ENCODE results near the gene C19orf38. TPM values are rescaled to one million over a fixed set of nuclear protein-coding genes. Genes with fewer than 3 reads are reported as not detected.

The C19orf38 gene
- total RNA-seq, 1 experiment from 2014 or later = 0.07 TPM

DNA sequence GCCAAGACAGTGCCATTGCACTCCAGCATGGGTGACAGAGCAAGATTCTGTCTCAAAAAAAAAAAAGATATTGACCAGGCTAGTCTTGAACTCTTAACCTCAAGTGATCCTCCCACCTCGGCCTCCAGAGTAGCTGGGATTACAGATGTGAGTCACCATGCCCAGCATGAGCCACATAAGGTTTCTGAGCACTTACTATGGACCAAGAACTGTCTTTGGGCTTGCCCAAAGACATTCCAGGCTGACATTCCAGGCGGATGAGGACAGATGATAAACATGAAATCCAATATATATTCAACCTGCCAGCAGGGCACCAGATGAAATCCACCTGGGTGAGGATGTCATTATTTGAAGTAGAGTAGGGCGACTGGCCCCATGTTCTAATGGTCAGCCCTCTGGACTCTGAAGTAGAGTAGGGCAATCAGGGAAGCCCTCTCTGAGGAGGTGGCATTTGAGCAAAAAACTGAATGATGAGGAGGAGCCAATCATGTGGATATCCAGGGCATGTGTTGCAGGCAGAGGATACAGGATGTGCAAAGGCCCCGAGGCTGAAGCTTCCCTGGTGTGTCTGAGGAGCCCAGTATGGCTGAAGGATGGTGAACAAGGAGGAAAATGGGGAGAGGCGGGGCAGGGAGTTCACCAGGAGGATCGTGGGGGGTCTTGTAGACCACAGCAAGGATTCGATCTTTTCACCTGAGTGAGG, 4.0 kb downstream of the C19orf38 start:
- ChIA-PET CTCF (interaction anchor here (0.6 kb wide), 1 partner anchor 351 kb away, joined by 8 read pairs; no protein-coding TSS in a partner anchor), POLR2A (ENCODE audit: unreplicated experiment) (no interaction called here)
- H4K20me1 ChIP-seq (ENCODE audit: low read length) = no peaks in the 10 kb centered on the region
- DNase-seq = peak; percentile 74
- no peaks in the 10 kb centered on the region for H3K36me3 ChIP-seq (ENCODE audit: low read depth, low read length)
- H2AFZ ChIP-seq (ENCODE audit: low read length) = no peak overlapping the region
- no peak overlapping the region for H3K4me2 ChIP-seq (ENCODE audit: low read length)
- H3K27me3 ChIP-seq (ENCODE audit: low read length) = no peaks in the 10 kb centered on the region
- intact Hi-C loops (cut with micrococcal nuclease) = no loop called here
- H3K4me1 ChIP-seq (ENCODE audit: insufficient read depth, low read length) = no peaks in the 10 kb centered on the region
- no peaks in the 10 kb centered on the region for H3F3A ChIP-seq (ENCODE audit: low read length, unreplicated experiment)
- H3K9me2 ChIP-seq (replicated peaks; ENCODE audit: low read length) = no peaks in the 10 kb centered on the region
- peak; percentile 55; the same call in 1 of the 2 replicates for ATAC-seq
- H3K27ac ChIP-seq (ENCODE audit: low read length) = no peak overlapping the region
- H3K4me3 ChIP-seq (ENCODE audit: low read length) = no peak overlapping the region
- TF ChIP-seq EZH2phosphoT487 (IDR thresholded peaks at IDR 0.05; ENCODE audit: borderline replicate concordance, low read length) = no peak
- no peak for TF ChIP-seq CTCF (conservative IDR thresholded peaks at IDR 0.05; ENCODE audit: low read depth, low read length)
- no peak for TF ChIP-seq EZH2 (IDR thresholded peaks at IDR 0.05; ENCODE audit: low read length, unreplicated experiment)
- H3K79me2 ChIP-seq (ENCODE audit: low read length) = no peaks in the 10 kb centered on the region
- no TSS peak for BruUV-seq (replicated peaks)
- no peak overlapping the region for H3K9ac ChIP-seq (ENCODE audit: low read length)
- H3K9me3 ChIP-seq (ENCODE audit: low read length) = no peaks in the 10 kb centered on the region

DNA sequence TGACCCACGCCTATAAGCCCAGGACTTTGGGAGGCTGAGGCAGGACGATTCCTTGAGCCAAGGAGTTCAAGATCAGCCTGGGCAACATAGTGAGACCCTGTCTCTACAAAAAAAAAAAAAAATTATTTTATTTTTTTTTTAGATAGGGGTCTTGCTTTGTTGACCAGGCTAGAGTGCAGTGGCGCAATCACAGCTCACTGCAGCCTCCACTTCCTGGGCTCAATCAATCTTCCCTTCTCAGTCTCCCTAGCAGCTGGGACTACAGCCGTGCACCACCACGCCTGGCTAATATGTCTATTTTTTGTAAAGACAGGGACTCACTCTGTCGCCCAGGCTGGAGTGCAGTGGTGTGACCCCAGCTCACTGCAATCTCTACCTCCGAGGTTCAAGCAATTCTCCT, 4.7 kb downstream of the C19orf38 start:
- H3K9me3 ChIP-seq (ENCODE audit: low read length) = no peaks in the 10 kb centered on the region
- no peak overlapping the region for H3K4me2 ChIP-seq (ENCODE audit: low read length)
- intact Hi-C loops (cut with micrococcal nuclease) = no loop called here
- no peak overlapping the region for H3K27ac ChIP-seq (ENCODE audit: low read length)
- no peak overlapping the region for H3K9ac ChIP-seq (ENCODE audit: low read length)
- DNase-seq = no peak
- no peaks in the 10 kb centered on the region for H3F3A ChIP-seq (ENCODE audit: low read length, unreplicated experiment)
- no peaks in the 10 kb centered on the region for H3K27me3 ChIP-seq (ENCODE audit: low read length)
- H2AFZ ChIP-seq (ENCODE audit: low read length) = no peak overlapping the region
- POLR2A ChIA-PET (ENCODE audit: unreplicated experiment) = no interaction called here
- no peaks in the 10 kb centered on the region for H3K9me2 ChIP-seq (replicated peaks; ENCODE audit: low read length)
- BruUV-seq (replicated peaks) = no TSS peak
- H3K4me3 ChIP-seq (ENCODE audit: low read length) = no peak overlapping the region
- no peak for ATAC-seq
- H3K36me3 ChIP-seq (ENCODE audit: low read depth, low read length) = no peaks in the 10 kb centered on the region
- no peaks in the 10 kb centered on the region for H4K20me1 ChIP-seq (ENCODE audit: low read length)
- H3K79me2 ChIP-seq (ENCODE audit: low read length) = no peaks in the 10 kb centered on the region
- TF ChIP-seq EZH2 (IDR thresholded peaks at IDR 0.05; ENCODE audit: low read length, unreplicated experiment) (no peak), EZH2phosphoT487 (IDR thresholded peaks at IDR 0.05; ENCODE audit: borderline replicate concordance, low read length) (no peak)
- H3K4me1 ChIP-seq (ENCODE audit: insufficient read depth, low read length) = no peaks in the 10 kb centered on the region
- CTCF ChIA-PET = no interaction called here

DNA sequence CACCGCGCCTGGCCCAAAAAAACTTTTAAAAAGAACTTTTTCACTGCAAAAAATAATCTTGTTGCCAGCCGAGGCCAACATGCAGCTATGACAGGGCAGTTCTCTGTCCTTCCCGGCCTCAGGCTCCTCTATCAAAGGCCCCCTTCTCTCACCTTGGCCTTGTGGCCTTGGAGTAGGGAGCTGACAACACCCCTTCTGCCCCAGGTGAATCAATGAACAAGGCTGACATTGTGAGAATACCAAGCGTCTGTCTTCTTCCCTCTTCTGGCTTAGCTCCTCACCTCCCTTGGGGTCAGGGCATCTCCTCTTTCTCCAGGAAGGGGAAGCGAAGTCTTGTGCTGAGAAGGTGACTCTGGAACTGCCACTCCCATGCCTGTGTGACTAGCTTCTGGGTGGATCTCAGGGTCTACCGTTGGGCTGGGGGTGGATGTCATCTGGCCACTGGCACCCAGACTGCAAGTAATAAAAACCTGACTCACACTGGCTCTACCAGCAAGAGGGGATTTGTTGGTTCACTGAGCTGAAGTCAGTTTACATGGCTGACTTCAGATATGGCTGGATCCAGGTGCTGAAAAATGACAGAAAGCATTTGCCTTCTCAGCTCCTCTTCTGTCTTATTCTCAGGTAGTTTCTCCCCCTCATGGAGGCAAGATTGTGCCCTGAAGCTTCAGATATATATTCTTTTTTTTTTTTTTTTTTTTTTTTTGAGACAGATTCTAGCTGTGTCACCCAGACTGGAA, 6.3 kb downstream of the C19orf38 start:
- H4K20me1 ChIP-seq (ENCODE audit: low read length) = no peaks in the 10 kb centered on the region
- TF ChIP-seq EZH2 (IDR thresholded peaks at IDR 0.05; ENCODE audit: low read length, unreplicated experiment) = no peak
- no peak for TF ChIP-seq CTCF (conservative IDR thresholded peaks at IDR 0.05; ENCODE audit: low read depth, low read length)
- TF ChIP-seq EZH2phosphoT487 (IDR thresholded peaks at IDR 0.05; ENCODE audit: borderline replicate concordance, low read length) = no peak
- ChIA-PET CTCF (interaction anchor here (0.7 to 0.8 kb wide), 2 partner anchors 19 to 168 kb away, joined by 3 to 4 read pairs; partner anchors contain the start of gene TMED1), POLR2A (ENCODE audit: unreplicated experiment) (no interaction called here)
- H3K27ac ChIP-seq (ENCODE audit: low read length) = no peak overlapping the region
- no peaks in the 10 kb centered on the region for H3K79me2 ChIP-seq (ENCODE audit: low read length)
- intact Hi-C loops (cut with micrococcal nuclease) = no loop called here
- no peak overlapping the region for H2AFZ ChIP-seq (ENCODE audit: low read length)
- H3K9me3 ChIP-seq (ENCODE audit: low read length) = no peaks in the 10 kb centered on the region
- no TSS peak for BruUV-seq (replicated peaks)
- H3K4me3 ChIP-seq (ENCODE audit: low read length) = no peak overlapping the region
- ATAC-seq (peak; percentile 19; the same call in 1 of the 2 replicates), DNase-seq (peak; percentile 33)
- H3F3A ChIP-seq (ENCODE audit: low read length, unreplicated experiment) = no peaks in the 10 kb centered on the region
- no peak overlapping the region for H3K9ac ChIP-seq (ENCODE audit: low read length)
- H3K36me3 ChIP-seq (ENCODE audit: low read depth, low read length) = no peaks in the 10 kb centered on the region
- H3K9me2 ChIP-seq (replicated peaks; ENCODE audit: low read length) = no peaks in the 10 kb centered on the region
- no peaks in the 10 kb centered on the region for H3K27me3 ChIP-seq (ENCODE audit: low read length)
- H3K4me1 ChIP-seq (ENCODE audit: insufficient read depth, low read length) = no peaks in the 10 kb centered on the region
- no peak overlapping the region for H3K4me2 ChIP-seq (ENCODE audit: low read length)
